ENCODE data around the gene DLL3.
A peak's percentile ranks its signal among the peaks of the same experiment; 100 is the strongest.

DLL3 gene

DNA sequence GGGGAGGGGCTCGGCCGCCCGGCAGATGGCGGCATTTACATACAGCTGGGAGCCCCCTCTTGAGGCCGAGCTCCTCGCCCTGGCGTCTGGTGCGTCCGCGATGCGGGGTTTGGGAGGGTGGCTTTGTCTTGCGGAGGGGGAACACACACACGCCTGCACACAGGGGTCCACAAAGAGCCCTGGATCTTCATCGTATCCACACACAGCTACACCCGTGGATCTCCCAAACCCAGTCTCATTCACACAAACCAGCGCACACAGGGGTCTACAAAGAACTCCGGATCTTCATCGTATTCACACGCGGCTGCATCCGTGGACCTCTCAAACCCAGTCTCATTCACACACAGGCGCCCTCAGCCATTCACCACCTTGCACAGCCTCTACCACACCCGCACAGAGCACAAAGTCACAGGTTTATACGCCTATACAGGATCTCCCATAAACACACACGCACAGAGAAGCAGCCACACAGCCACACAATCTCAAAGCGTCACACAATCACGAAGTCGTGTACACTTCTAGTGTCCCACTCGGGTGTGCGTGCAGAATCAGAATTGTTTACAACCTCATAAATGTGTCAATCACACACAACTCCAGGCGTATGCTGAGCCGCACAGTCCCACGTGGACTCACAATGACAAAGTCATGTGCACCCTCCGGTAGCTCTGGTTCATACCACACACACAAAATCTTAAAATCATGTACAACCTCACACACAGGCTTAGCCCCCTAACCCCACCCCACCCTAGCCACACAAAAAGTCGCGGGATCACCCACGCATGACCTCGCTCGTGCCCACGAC is 550 bp upstream of the DLL3 start:
- ChIA-PET CTCF (interaction anchor here (0.6 to 1.4 kb wide), 6 partner anchors 10 to 269 kb away, joined by 3 to 9 read pairs (median 4); no protein-coding TSS in a partner anchor), POLR2A (interaction anchor here (0.9 to 4.8 kb wide), 7 partner anchors 17 to 63 kb away, joined by 4 to 34 read pairs (median 5); partner anchors contain the start of genes EID2B, RPS16 and TIMM50)

GRCh38 chr19:39499932-39500331 is 1.2 kb downstream of the DLL3 start:
- CTCF ChIA-PET, result interaction anchor here (0.9 kb wide), 1 partner anchor 59 kb away, joined by 3 read pairs; no protein-coding TSS in a partner anchor
- POLR2A ChIA-PET, result interaction anchor here (1.5 to 4.8 kb wide), 2 partner anchors 64 kb away, joined by 8 to 34 read pairs; partner anchors contain the start of gene RPS16
- TF ChIP-seq SUZ12 (IDR thresholded peaks at IDR 0.05) (no peak), BHLHE40 (IDR thresholded peaks at IDR 0.05; ENCODE audit: borderline replicate concordance) (no peak), FOXA1 (IDR thresholded peaks at IDR 0.05) (no peak), L3MBTL2 (conservative IDR thresholded peaks at IDR 0.05) (no peak)
- TF ChIP-seq, protein P1, sequence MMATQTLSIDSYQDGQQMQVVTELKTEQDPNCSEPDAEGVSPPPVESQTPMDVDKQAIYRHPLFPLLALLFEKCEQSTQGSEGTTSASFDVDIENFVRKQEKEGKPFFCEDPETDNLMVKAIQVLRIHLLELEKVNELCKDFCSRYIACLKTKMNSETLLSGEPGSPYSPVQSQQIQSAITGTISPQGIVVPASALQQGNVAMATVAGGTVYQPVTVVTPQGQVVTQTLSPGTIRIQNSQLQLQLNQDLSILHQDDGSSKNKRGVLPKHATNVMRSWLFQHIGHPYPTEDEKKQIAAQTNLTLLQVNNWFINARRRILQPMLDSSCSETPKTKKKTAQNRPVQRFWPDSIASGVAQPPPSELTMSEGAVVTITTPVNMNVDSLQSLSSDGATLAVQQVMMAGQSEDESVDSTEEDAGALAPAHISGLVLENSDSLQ (IDR thresholded peaks at IDR 0.05), result no peak
- DNase-seq (ENCODE audit: extremely low spot score), result no peak

More for the DNA sequence above, 550 bp upstream of the DLL3 start:
- TF ChIP-seq LEF1 (IDR thresholded peaks at IDR 0.05; ENCODE audit: borderline replicate concordance), result no peak
- TF ChIP-seq L3MBTL2 (conservative IDR thresholded peaks at IDR 0.05), result peak; percentile 90
- TF ChIP-seq, protein P1 (IDR thresholded peaks at IDR 0.05), result peak; percentile 97
- no peak for TF ChIP-seq FOXK2 (IDR thresholded peaks at IDR 0.05)
- DNase-seq (ENCODE audit: extremely low spot score), result peak; percentile 64

DNA sequence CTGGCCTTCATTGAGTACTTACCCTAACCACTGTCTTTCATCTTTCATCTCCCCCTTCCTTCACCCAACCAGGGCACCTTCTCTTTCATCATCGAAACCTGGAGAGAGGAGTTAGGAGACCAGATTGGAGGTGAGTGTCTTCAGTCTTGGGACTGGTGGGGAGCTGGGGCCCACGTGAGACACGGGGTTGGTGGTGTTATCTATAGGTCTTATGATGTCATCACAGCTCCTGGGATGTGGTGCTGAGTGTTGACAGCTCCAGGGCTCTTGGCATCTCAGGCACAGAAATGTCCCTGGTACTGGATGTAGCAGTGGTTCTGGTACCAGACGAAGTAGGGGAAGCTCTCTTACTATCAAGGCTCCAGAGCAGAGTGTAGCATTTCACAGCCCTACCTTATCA is 1.8 kb downstream of the DLL3 start:
- no peak for DNase-seq (ENCODE audit: extremely low spot score)
- ChIA-PET POLR2A (interaction anchor here (1.5 kb wide), 1 partner anchor 65 kb away, joined by 8 read pairs; the partner anchor contains the start of gene RPS16), CTCF (interaction anchor here (0.9 kb wide), 1 partner anchor 60 kb away, joined by 3 read pairs; no protein-coding TSS in a partner anchor)
- no peak for TF ChIP-seq FOXM1 (IDR thresholded peaks at IDR 0.05; ENCODE audit: borderline replicate concordance)
- TF ChIP-seq SUZ12 (IDR thresholded peaks at IDR 0.05), result no peak
- TF ChIP-seq L3MBTL2 (conservative IDR thresholded peaks at IDR 0.05), result no peak
- no peak for TF ChIP-seq LEF1 (IDR thresholded peaks at IDR 0.05; ENCODE audit: borderline replicate concordance)
- TF ChIP-seq FOXA1 (IDR thresholded peaks at IDR 0.05), result no peak
- TF ChIP-seq, protein P1 (IDR thresholded peaks at IDR 0.05), result no peak
- no peak for TF ChIP-seq TARDBP (IDR thresholded peaks at IDR 0.05)
- no peak for TF ChIP-seq ZNF384 (IDR thresholded peaks at IDR 0.05)
- TF ChIP-seq SP1 (IDR thresholded peaks at IDR 0.05), result no peak
- TF ChIP-seq CTBP1 (IDR thresholded peaks at IDR 0.05; ENCODE audit: borderline replicate concordance), result no peak
- TF ChIP-seq NFRKB (IDR thresholded peaks at IDR 0.05), result no peak
- no peak for TF ChIP-seq HDGF (IDR thresholded peaks at IDR 0.05; ENCODE audit: borderline replicate concordance)
- no peak for TF ChIP-seq ELF4 (IDR thresholded peaks at IDR 0.05)
- no peak for TF ChIP-seq FOXK2 (IDR thresholded peaks at IDR 0.05)
- no peak for TF ChIP-seq BHLHE40 (IDR thresholded peaks at IDR 0.05; ENCODE audit: borderline replicate concordance)
- no peak for TF ChIP-seq ARNT (IDR thresholded peaks at IDR 0.05)

- ChIA-PET CTCF (no interaction called here), POLR2A (interaction anchor here (1.5 kb wide), 1 partner anchor 65 kb away, joined by 8 read pairs; the partner anchor contains the start of gene RPS16)
- no peak for TF ChIP-seq FOXK2 (IDR thresholded peaks at IDR 0.05)
- TF ChIP-seq NFRKB (IDR thresholded peaks at IDR 0.05), result no peak
- no peak for TF ChIP-seq ARNT (IDR thresholded peaks at IDR 0.05)
- TF ChIP-seq FOXA1 (IDR thresholded peaks at IDR 0.05), result no peak
- TF ChIP-seq ZNF384 (IDR thresholded peaks at IDR 0.05), result no peak
- no peak for TF ChIP-seq BHLHE40 (IDR thresholded peaks at IDR 0.05; ENCODE audit: borderline replicate concordance)
- no peak for TF ChIP-seq FOXM1 (IDR thresholded peaks at IDR 0.05; ENCODE audit: borderline replicate concordance)
- TF ChIP-seq SUZ12 (IDR thresholded peaks at IDR 0.05), result no peak
- no peak for TF ChIP-seq SP1 (IDR thresholded peaks at IDR 0.05)
- no peak for TF ChIP-seq LEF1 (IDR thresholded peaks at IDR 0.05; ENCODE audit: borderline replicate concordance)
- TF ChIP-seq L3MBTL2 (conservative IDR thresholded peaks at IDR 0.05), result no peak
- no peak for TF ChIP-seq ELF4 (IDR thresholded peaks at IDR 0.05)
- no peak for TF ChIP-seq TARDBP (IDR thresholded peaks at IDR 0.05)
- TF ChIP-seq HDGF (IDR thresholded peaks at IDR 0.05; ENCODE audit: borderline replicate concordance), result no peak
- TF ChIP-seq CTBP1 (IDR thresholded peaks at IDR 0.05; ENCODE audit: borderline replicate concordance), result no peak
- TF ChIP-seq, protein P1 (IDR thresholded peaks at IDR 0.05), result no peak
- DNase-seq (ENCODE audit: extremely low spot score), result no peak
Measured at GRCh38 chr19:39501340-39501739, 2.6 kb downstream of the DLL3 start.

- POLR2A ChIA-PET, result interaction anchor here (1.1 to 1.7 kb wide), 3 partner anchors 30 to 67 kb away, joined by 3 to 11 read pairs (median 5); partner anchors contain the start of genes EID2B and RPS16
- CTCF ChIA-PET, result interaction anchor here (0.9 to 1.3 kb wide), 2 partner anchors 9 to 29 kb away, joined by 4 read pairs; no protein-coding TSS in a partner anchor
- peak; percentile 91 for DNase-seq (ENCODE audit: extremely low spot score)
- TF ChIP-seq ARNT (IDR thresholded peaks at IDR 0.05), result peak; percentile 29; the same call in 1 of the 2 replicates
- TF ChIP-seq NFRKB (IDR thresholded peaks at IDR 0.05), result no peak
- no peak for TF ChIP-seq ELF4 (IDR thresholded peaks at IDR 0.05)
- no peak for TF ChIP-seq LEF1 (IDR thresholded peaks at IDR 0.05; ENCODE audit: borderline replicate concordance)
- no peak for TF ChIP-seq BHLHE40 (IDR thresholded peaks at IDR 0.05; ENCODE audit: borderline replicate concordance)
- peak; percentile 99 for TF ChIP-seq L3MBTL2 (conservative IDR thresholded peaks at IDR 0.05)
- TF ChIP-seq TARDBP (IDR thresholded peaks at IDR 0.05), result no peak
- no peak for TF ChIP-seq FOXK2 (IDR thresholded peaks at IDR 0.05)
Measured at GRCh38 chr19:39502640-39503417, 4.1 kb downstream of the DLL3 start.

Data from HEK293T (cell line).